ENCODE measurements around the gene GNAT2. TPM values are rescaled to one million over a fixed set of nuclear protein-coding genes. Genes with fewer than 3 reads are reported as not detected.

The GNAT2 gene
- total RNA-seq, 1 experiment from 2014 or later: 0.20 TPM

- Histone ChIP-seq H2BK20ac (ENCODE audit: low read depth, low read length, poor library complexity, severe bottlenecking) (no peak overlapping the region), H3K23ac (ENCODE audit: insufficient read length, low read depth, low read length) (no peak overlapping the region), H3K27ac (ENCODE audit: insufficient read length, low read depth, low read length) (no peak overlapping the region), H3T11ph (ENCODE audit: low read length) (no peak overlapping the region), H3K56ac (ENCODE audit: insufficient read length, low read depth, low read length) (no peak overlapping the region), H4K20me1 (ENCODE audit: control insufficient read depth, insufficient read depth, insufficient read length) (no peaks in the 10 kb centered on the region), H2AFZ (ENCODE audit: low read length) (no peak overlapping the region), H3K27me3 (ENCODE audit: insufficient read depth, low read length) (no peaks in the 10 kb centered on the region), H3K18ac (ENCODE audit: insufficient read length, low read depth, low read length) (no peak overlapping the region), H3K4ac (ENCODE audit: low read depth, low read length) (no peak overlapping the region), H3K4me1 (ENCODE audit: insufficient read depth, low read length) (peaks cover 7% of the 10 kb centered on the region; the same call in 1 of the 2 replicates), H3K9ac (ENCODE audit: extremely low read depth, insufficient read length, low read length) (no peak overlapping the region), H2BK5ac (ENCODE audit: insufficient read length, low read length) (no peak overlapping the region), H2BK120ac (ENCODE audit: low read depth, low read length, poor library complexity, severe bottlenecking) (no peak overlapping the region), H2BK12ac (ENCODE audit: insufficient read length, low read depth, low read length) (no peak overlapping the region), H3K79me1 (ENCODE audit: insufficient read depth, low read depth, low read length, poor library complexity, severe bottlenecking) (no peaks in the 10 kb centered on the region), H2BK15ac (ENCODE audit: low read depth, low read length) (no peak overlapping the region), H3K14ac (ENCODE audit: insufficient read depth, low read length) (no peak overlapping the region), H4K91ac (ENCODE audit: insufficient read length, low read depth, low read length) (no peak overlapping the region), H3K79me2 (ENCODE audit: insufficient read depth, low read length) (no peaks in the 10 kb centered on the region), H4K8ac (replicated peaks; ENCODE audit: insufficient read length, low read depth, low read length) (no peak overlapping the region), H3K4me2 (ENCODE audit: insufficient read depth, insufficient read length, low read length) (no peak overlapping the region), H3K23me2 (ENCODE audit: insufficient read length, low read depth, low read length, poor library complexity, severe bottlenecking) (no peaks in the 10 kb centered on the region), H4K5ac (ENCODE audit: insufficient read length, low read depth, low read length) (no peak overlapping the region), H2AK5ac (ENCODE audit: insufficient read length, low read length) (no peak overlapping the region), H3K9me3 (ENCODE audit: control insufficient read depth, low read depth, low read length) (no peaks in the 10 kb centered on the region)
- no CpG with 5 or more reads among the region's 5 CpGs for WGBS (ENCODE audit: extremely low coverage, insufficient read length, low lambda C conversion rate)
- DNase-seq: peak; percentile 88
- Mint-ChIP-seq H3K9me3 (peaks cover 0 to 1% of the 10 kb centered on the region in 2 experiments; a peak in 1 of 5 replicates), H3K4me3 (no peak overlapping the region), H3K27me3 (ENCODE audit: low read depth) (peaks cover 11% of the 10 kb centered on the region), H3K4me1 (peaks cover 26 to 33% of the 10 kb centered on the region in 2 experiments), H3K36me3 (ENCODE audit: insufficient read depth in 1 of 3, low read depth in 3 of 3) (no peaks in the 10 kb centered on the region; a peak in 1 of 7 replicates), H3K27ac (peak overlapping the region in 1 of 3 experiments; percentile 60; a peak in 1 of 7 replicates)
- peak; percentile 93 for TF ChIP-seq CTCF (conservative IDR thresholded peaks at IDR 0.05)
These were observed 21.0 kb upstream of the GNAT2 start for GRCh38 chr1:109640285-109640865.
